ENCODE data around the gene JDP2. TPM values are rescaled to one million over a fixed set of nuclear protein-coding genes. Genes with fewer than 3 reads are reported as not detected.

Gene JDP2
- total RNA-seq, 4 donors from 2014 or later, result 59.7 to 141 (median 78.4) TPM

- DNase-seq (ENCODE audit: low spot score), result no peak
- no peak for ATAC-seq (ENCODE audit: low FRiP score)
- TF ChIP-seq CTCF (IDR thresholded peaks at IDR 0.05), result no peak
These were observed 63.7 kb downstream of the JDP2 start for GRCh38 chr14:75491376-75491978.

GRCh38 chr14:75492832-75493591, 65.2 kb downstream of the JDP2 start:
- TF ChIP-seq CTCF (IDR thresholded peaks at IDR 0.05), result no peak
- no peak for ATAC-seq (ENCODE audit: low FRiP score)
- DNase-seq (ENCODE audit: low spot score), result no peak

GRCh38 chr14:75493592-75494087, 65.8 kb downstream of the JDP2 start:
- ATAC-seq (ENCODE audit: low FRiP score) (no peak), DNase-seq (ENCODE audit: low spot score) (no peak)
- TF ChIP-seq CTCF (IDR thresholded peaks at IDR 0.05), result no peak

- DNase-seq (ENCODE audit: low spot score), result no peak
- no peak for TF ChIP-seq CTCF (IDR thresholded peaks at IDR 0.05)
- ATAC-seq (ENCODE audit: low FRiP score), result no peak
These were observed 67.1 kb downstream of the JDP2 start for GRCh38 chr14:75494896-75495295.

GRCh38 chr14:75495399-75495798, 67.6 kb downstream of the JDP2 start:
- DNase-seq (ENCODE audit: low spot score) (no peak), ATAC-seq (ENCODE audit: low FRiP score) (no peak)
- TF ChIP-seq CTCF (IDR thresholded peaks at IDR 0.05), result no peak

GRCh38 chr14:75495882-75496281, 68.1 kb downstream of the JDP2 start:
- DNase-seq (ENCODE audit: low spot score), result no peak
- no peak for ATAC-seq (ENCODE audit: low FRiP score)
- no peak for TF ChIP-seq CTCF (IDR thresholded peaks at IDR 0.05)

- DNase-seq (ENCODE audit: low spot score), result no peak
- no peak for ATAC-seq (ENCODE audit: low FRiP score)
- TF ChIP-seq CTCF (IDR thresholded peaks at IDR 0.05), result no peak
These were observed 68.9 kb downstream of the JDP2 start for GRCh38 chr14:75496755-75497154.
